Measurements from ENCODE around the gene UBB.

The UBB gene

GRCh38 chr17:16380640-16381495 is at the start of gene UBB:
UBB (plus strand) TSS chr17:16381091; CDS start chr17:16381908, 817 bp downstream.
- Histone ChIP-seq H3K27me3 (ENCODE audit: insufficient read depth, low read length, poor library complexity, severe bottlenecking) (no peaks in the 10 kb centered on the region), H3K9me2 (replicated peaks; ENCODE audit: low read depth, low read length) (no peaks in the 10 kb centered on the region), H3K9me3 (ENCODE audit: insufficient read depth, low read depth, low read length) (no peaks in the 10 kb centered on the region), H2AFZ (ENCODE audit: low read length) (peak within 1 kb of the TSS; percentile 97), H3K79me2 (ENCODE audit: insufficient read depth, low read length) (peaks cover 39% of the 10 kb centered on the region), H3K4me1 (ENCODE audit: insufficient read depth, low read length, poor library complexity, severe bottlenecking) (peaks cover 22% of the 10 kb centered on the region), H3K4me3 (ENCODE audit: low read length, poor library complexity, severe bottlenecking) (peak within 1 kb of the TSS; percentile 89), H3K9ac (ENCODE audit: low read depth, low read length, poor library complexity, severe bottlenecking) (peak within 1 kb of the TSS; percentile 98), H3K36me3 (ENCODE audit: insufficient read depth, low read length) (peaks cover 20% of the 10 kb centered on the region), H3F3A (ENCODE audit: low read depth) (peaks cover 6% of the 10 kb centered on the region; the same call in 1 of the 2 replicates), H3K4me2 (ENCODE audit: low read depth, low read length, poor library complexity, severe bottlenecking) (peak within 1 kb of the TSS; percentile 96), H4K20me1 (ENCODE audit: insufficient read depth, low read length, poor library complexity, severe bottlenecking) (peaks cover 30% of the 10 kb centered on the region)
- TF ChIP-seq, protein P1, sequence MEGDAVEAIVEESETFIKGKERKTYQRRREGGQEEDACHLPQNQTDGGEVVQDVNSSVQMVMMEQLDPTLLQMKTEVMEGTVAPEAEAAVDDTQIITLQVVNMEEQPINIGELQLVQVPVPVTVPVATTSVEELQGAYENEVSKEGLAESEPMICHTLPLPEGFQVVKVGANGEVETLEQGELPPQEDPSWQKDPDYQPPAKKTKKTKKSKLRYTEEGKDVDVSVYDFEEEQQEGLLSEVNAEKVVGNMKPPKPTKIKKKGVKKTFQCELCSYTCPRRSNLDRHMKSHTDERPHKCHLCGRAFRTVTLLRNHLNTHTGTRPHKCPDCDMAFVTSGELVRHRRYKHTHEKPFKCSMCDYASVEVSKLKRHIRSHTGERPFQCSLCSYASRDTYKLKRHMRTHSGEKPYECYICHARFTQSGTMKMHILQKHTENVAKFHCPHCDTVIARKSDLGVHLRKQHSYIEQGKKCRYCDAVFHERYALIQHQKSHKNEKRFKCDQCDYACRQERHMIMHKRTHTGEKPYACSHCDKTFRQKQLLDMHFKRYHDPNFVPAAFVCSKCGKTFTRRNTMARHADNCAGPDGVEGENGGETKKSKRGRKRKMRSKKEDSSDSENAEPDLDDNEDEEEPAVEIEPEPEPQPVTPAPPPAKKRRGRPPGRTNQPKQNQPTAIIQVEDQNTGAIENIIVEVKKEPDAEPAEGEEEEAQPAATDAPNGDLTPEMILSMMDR (conservative IDR thresholded peaks at IDR 0.05; ENCODE audit: low read length) = peak; percentile 34
- TF ChIP-seq EZH2phosphoT487 (IDR thresholded peaks at IDR 0.05; ENCODE audit: borderline replicate concordance) = no peak

GRCh38 chr17:16338391-16338790 is 42.5 kb upstream of the UBB start:
- Histone ChIP-seq H3K9me2 (replicated peaks; ENCODE audit: low read depth, low read length) (no peaks in the 10 kb centered on the region), H3K27me3 (ENCODE audit: insufficient read depth, low read length, poor library complexity, severe bottlenecking) (no peaks in the 10 kb centered on the region), H3K4me3 (ENCODE audit: low read length, poor library complexity, severe bottlenecking) (no peak overlapping the region), H3K79me2 (ENCODE audit: insufficient read depth, low read length) (no peaks in the 10 kb centered on the region), H3K4me2 (ENCODE audit: low read depth, low read length, poor library complexity, severe bottlenecking) (no peak overlapping the region), H3K9ac (ENCODE audit: low read depth, low read length, poor library complexity, severe bottlenecking) (no peak overlapping the region), H4K20me1 (ENCODE audit: insufficient read depth, low read length, poor library complexity, severe bottlenecking) (no peaks in the 10 kb centered on the region), H3K4me1 (ENCODE audit: insufficient read depth, low read length, poor library complexity, severe bottlenecking) (no peaks in the 10 kb centered on the region), H3F3A (ENCODE audit: low read depth) (no peaks in the 10 kb centered on the region; the same call in 1 of the 2 replicates), H3K36me3 (ENCODE audit: insufficient read depth, low read length) (peaks cover 11% of the 10 kb centered on the region; the same call in 1 of the 2 replicates), H3K9me3 (ENCODE audit: insufficient read depth, low read depth, low read length) (no peaks in the 10 kb centered on the region), H2AFZ (ENCODE audit: low read length) (no peak overlapping the region)
- TF ChIP-seq EZH2phosphoT487 (IDR thresholded peaks at IDR 0.05; ENCODE audit: borderline replicate concordance) = no peak
- TF ChIP-seq, protein P1 (conservative IDR thresholded peaks at IDR 0.05; ENCODE audit: low read length) = no peak

GRCh38 chr17:16339402-16339801 is 41.5 kb upstream of the UBB start:
- Histone ChIP-seq H3K36me3 (ENCODE audit: insufficient read depth, low read length) (peaks cover 18% of the 10 kb centered on the region; the same call in 1 of the 2 replicates), H3K79me2 (ENCODE audit: insufficient read depth, low read length) (no peaks in the 10 kb centered on the region), H3F3A (ENCODE audit: low read depth) (no peaks in the 10 kb centered on the region; the same call in 1 of the 2 replicates), H3K9ac (ENCODE audit: low read depth, low read length, poor library complexity, severe bottlenecking) (no peak overlapping the region), H3K9me2 (replicated peaks; ENCODE audit: low read depth, low read length) (no peaks in the 10 kb centered on the region), H3K4me3 (ENCODE audit: low read length, poor library complexity, severe bottlenecking) (no peak overlapping the region), H2AFZ (ENCODE audit: low read length) (no peak overlapping the region), H3K27me3 (ENCODE audit: insufficient read depth, low read length, poor library complexity, severe bottlenecking) (no peaks in the 10 kb centered on the region), H3K9me3 (ENCODE audit: insufficient read depth, low read depth, low read length) (no peaks in the 10 kb centered on the region), H3K4me1 (ENCODE audit: insufficient read depth, low read length, poor library complexity, severe bottlenecking) (no peaks in the 10 kb centered on the region), H4K20me1 (ENCODE audit: insufficient read depth, low read length, poor library complexity, severe bottlenecking) (no peaks in the 10 kb centered on the region), H3K4me2 (ENCODE audit: low read depth, low read length, poor library complexity, severe bottlenecking) (no peak overlapping the region)
- TF ChIP-seq EZH2phosphoT487 (IDR thresholded peaks at IDR 0.05; ENCODE audit: borderline replicate concordance) = no peak
- TF ChIP-seq, protein P1 (conservative IDR thresholded peaks at IDR 0.05; ENCODE audit: low read length) = no peak
